ENCODE data around the gene SLC35E2B. TPM values are rescaled to one million over a fixed set of nuclear protein-coding genes. Genes with fewer than 3 reads are reported as not detected.

SLC35E2B gene
- total RNA-seq, 1 donor from 2014 or later = 61.6 TPM

DNA sequence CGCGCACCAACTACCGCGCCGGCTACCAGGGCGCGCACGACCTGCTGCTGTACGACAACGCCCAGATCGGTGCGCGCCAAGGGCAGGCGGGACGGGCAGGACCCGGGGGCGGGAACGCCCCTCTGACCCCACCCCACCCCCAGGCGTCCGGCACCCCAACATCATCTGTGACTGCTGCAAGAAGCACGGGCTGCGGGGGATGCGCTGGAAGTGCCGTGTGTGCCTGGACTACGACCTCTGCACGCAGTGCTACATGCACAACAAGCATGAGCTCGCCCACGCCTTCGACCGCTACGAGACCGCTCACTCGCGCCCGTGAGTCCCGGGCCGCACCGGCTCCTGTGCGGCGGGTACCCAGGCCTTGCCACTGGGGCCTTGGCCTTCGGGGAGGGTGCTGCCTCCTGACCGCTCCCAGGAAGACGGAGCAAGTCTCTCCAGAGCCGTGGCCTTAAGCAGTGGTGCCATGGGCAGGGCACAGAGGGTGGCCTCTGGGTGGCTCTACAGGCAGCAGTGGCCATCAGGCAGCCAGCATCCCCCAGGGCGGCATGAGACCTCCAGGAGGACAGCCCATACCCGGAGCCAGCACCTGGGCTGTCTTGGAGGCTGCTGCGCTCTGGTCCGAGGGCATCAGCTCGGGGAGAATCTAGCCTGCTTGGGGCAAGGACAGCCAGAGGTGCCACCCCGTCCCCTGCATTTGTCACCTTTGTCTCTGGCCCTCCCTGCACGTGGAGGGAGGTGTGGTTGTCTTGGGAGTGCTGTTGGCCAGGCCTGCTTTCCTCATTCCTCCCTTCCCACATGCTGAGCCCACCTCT, 68.8 kb downstream of the SLC35E2B start:
- no peak for DNase-seq

GRCh38 chr1:1623181-1623630, 69.4 kb downstream of the SLC35E2B start:
- DNase-seq = no peak

DNA sequence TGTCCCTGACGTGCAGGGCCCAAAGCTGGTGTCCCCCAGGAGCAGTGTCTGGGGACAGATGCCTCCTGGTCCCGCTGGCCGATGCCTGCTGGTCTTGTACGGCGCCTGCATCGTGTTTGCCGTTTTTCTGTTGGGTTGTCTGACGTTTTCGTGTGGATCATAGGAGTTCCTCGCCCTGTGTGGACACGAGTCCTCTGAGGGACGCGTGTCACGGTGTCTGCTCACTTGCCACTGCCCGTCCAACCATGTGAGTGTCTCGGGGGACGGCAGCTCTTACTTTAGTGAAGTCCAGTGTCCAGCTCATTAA, 69.9 kb downstream of the SLC35E2B start:
- DNase-seq = no peak

DNA sequence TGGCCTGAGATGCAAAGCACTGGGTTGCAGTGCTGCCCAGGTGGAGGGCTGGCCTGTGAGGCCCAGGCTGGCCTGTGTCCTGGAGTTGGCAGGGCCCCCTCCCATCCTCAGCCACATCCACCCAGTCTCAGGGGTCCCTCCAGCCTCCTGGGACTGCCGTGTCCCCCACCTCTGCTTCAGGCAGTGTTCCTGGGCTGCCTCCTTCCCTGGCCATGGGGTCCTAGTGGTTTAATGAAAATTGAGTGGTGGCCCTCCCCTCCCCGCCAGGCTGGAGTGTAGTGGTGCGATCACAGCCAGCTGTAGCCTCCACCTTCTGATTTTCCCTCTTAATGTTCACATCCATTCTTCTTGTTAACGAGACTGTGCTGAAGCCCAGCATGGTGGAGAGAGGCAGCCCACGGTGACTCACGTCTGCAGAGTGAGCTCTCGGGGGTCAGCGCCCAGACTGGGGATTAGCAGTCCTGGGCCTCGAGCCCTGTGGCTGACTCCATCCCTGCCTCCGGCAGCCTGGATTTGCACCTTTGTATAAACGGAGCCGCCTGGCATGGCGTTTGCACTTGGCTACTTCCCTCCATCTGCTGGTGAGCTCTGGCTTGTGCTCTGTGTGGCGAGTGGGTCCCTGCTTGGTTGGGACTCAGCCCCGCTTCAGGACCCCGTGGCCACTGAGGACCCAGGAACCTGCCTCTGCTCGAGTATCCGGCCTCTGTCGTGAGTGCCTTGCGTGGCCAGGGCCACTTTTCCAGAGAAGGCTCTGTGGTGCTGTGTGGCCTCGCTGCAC, 70.4 kb downstream of the SLC35E2B start:
- no peak for DNase-seq

DNA sequence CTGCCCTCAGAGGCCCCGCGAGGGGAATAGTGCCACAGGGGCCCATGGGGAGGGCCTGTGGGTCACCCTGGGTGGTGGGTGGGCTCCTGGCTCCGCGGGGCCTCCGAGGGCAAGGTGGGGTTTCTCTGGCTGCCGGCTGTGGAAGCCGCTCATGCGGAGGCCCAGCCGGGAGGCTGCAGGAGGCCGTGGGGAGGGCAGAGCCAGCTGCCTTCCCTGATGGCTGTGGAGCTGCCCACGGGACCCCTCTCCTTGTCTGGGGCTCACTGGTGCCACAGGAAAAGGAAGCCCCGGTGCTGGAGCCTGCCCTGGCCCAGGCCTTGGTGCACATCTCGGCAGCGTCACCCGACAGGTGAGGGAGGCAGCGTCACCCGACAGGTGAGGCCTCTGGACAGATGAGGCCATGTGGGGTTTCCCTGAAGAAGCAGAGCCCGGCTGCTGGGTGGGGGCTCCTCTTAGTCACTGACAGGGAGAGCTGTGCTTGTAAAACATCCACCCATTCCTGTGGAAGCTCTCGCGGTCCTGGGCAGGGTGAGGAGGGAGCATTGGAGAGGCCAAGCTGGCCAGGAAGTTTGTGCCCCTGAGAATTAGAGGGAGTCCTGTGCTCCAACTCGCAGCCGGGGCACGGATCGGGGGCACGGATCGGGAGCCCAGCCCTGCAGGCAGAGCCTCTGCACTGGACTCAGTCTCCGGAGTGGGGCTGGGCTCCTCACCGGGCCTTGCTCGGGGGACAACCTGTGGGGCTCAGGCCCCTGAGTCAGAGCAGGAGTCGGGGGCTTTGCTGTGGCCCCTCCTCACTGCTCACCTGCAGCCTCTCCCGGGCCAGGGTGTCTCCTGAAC, 71.2 kb downstream of the SLC35E2B start:
- no peak for DNase-seq

DNA sequence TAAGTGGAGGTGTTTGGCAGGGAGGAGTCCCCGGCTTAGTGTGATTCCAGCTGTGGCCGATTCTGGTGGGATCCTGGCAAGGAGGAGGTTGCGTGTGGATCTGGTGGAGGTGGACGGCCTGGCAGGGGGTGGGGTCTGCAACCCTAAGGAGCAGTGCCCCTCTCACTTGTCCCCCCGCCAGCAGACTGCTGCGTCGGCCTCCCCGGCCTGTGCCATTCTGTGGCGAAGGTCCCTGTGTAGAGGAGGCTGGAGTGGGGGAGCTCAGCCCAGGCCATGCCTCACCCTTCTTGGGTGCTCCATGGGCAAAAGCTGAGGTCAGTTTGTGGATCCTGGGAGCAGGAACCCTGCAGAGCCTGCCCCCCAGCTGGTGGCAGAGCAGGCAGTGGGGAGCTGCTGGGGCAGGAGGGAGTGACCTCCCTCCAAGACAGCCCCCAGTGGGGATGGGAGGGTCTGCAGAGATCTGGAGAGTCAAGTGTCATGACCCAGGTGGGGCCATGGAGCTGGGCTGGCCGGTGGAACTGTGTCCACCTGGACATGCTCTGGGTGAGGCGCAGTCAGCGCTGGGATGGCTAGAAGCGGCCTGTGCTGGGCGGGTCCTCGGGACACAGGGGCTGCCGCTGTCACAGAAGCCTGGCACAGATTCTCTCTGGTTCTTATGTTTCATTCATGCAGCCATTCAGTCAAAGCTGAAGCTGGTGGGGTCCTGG, 72.0 kb downstream of the SLC35E2B start:
- no peak for DNase-seq

DNA sequence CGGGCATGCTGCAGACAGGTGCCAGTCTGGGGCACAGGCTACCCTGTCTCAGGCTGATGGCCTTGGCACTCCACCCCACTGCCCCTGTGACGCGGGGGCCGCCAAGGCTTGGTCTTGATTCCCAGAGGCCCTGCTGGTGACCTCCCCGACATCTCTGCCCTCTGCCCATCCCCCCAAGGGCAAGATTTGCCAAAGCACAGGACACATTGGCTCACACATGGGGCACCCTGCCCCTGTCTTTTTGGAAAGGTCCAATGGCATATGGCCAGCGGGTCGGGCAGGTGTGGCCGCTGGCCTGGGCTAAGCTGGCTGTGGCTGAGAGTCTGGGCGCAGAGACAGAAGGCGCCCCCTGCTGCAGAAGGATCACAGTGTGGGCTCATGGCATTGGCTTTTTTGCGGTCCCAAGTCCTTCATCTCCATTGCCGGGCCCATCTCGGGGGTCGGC, 72.7 kb downstream of the SLC35E2B start:
- DNase-seq = no peak

DNA sequence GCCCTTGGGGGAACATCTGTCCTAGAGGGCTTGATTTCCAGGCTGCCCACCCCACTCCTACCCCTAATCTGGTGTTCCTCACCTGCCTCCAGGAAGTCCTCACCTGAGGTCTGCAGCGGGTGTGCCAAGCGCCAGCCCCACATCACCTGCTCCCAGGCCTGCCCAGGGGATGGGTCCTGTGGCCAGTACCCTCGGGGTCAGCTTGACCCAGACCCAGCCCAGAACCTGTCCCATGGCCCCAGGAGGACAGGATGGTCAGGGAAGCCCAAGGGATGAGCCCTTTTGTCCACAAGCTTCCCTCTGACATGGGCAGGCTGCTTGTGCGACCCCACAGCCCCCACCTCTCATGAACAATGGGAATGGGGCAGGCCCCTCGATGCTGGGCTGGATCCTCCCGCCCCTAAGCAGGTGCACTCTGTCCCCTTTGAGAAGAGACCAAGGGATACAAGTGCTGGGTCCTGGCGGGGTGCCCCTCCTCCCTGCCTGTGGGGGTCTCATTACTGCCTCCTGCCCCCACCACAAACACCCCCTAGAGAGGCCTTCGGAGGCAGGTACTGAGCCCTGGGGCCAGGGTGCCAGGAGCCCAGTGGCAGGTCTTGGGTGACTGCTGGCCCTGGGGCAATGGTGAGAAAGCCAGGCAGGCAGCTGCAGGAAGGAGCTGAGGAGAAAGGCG, 74.1 kb downstream of the SLC35E2B start:
- no peak for DNase-seq

- no peak for DNase-seq
These were observed 74.7 kb downstream of the SLC35E2B start for GRCh38 chr1:1617925-1618324.

DNA sequence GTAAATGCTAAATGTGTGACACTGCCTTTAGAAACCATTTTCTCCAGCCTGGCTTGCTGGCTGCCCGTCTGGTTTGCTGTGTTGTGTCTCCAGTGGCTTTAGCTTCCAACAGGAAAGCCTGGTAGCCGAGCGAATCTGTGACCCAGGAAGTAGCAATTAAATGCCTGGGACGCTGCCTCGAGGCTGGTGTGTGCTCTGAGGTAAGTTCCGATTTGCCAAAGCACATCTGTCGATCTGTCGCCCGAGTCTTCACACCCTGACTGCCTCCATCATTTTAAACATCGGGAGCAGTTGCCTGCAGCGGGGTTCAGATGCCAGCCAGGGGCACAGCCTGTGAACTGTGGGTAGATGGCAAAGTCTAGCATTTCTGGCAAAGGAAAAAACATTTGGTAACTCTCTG, 75.1 kb downstream of the SLC35E2B start:
- DNase-seq = no peak

DNA sequence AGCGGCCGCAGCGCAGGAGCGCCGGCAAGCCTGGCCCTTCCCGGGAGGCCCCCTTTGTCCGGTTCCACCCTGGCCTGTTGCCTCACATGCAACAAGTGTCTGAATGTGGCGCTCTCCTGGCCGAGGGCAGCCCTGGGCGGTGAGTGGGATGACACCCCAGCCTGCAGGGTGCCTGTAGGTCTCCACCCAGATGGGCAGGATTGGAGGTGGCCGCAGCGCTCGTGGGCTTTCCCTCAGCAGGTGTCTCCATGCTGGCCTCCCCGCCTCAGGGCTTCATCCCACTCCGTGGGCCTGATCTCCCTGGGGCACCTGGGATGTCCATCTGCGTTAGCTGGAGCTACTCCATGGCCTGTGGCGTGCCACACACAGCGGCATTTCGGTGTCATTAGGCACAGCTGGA, 75.8 kb downstream of the SLC35E2B start:
- DNase-seq = no peak

- no peak for DNase-seq
These were observed 76.4 kb downstream of the SLC35E2B start for GRCh38 chr1:1616045-1616790.

GRCh38 chr1:1615256-1616044, 77.1 kb downstream of the SLC35E2B start, which contains the start of gene MIB2:
TSS of gene MIB2 (plus strand) at chr1:1615500. CDS start at chr1:1623453, 7,953 bp downstream.
- peak; percentile 94 for DNase-seq

DNA sequence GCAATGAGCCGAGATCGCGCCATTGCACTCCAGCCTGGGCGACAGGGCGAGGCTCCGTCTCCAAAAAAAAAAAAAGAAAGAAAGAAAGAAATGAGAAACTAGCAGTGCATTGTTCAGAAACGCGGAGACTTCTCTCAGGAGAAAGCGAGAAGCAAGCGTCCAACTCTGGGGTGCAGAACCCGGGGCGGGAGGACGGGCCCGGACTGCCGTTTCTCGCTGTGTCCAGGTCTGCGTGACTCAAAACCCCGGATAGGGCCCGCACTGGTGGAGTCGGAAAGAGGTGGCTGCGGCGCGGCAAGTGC, 77.7 kb downstream of the SLC35E2B start:
- no peak for DNase-seq

GRCh38 chr1:1614204-1614953, 78.2 kb downstream of the SLC35E2B start:
- DNase-seq = peak; percentile 41

DNA sequence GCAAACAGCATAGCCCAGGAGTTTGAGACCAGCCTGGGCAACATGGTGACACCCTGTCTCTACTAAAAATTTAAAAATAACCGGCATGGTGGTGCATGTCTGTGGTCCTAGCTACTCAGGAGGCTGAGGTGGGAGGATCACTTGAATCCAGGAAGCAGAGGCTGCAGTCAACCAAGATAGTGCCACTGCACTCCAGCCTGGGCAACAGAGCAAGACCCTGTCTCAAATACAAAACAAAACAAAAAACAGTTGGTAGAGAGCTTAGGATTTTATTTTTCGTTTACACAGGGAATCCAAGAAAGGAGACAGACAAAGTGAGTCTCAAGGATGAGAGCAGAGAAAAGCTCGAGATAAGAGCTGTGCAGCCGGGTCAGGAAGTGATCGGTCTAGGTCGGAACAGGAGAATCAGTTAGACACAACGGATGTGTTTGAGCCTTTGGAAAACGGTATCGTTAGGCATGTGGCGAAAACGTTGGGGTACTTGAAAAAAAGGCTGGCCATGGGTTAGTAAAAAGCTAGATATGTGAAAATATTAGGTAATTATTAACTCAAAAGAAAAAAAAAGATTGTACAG, 79.0 kb downstream of the SLC35E2B start:
- DNase-seq = no peak

- DNase-seq = no peak
These were observed 80.5 kb downstream of the SLC35E2B start for GRCh38 chr1:1612104-1612400.

DNA sequence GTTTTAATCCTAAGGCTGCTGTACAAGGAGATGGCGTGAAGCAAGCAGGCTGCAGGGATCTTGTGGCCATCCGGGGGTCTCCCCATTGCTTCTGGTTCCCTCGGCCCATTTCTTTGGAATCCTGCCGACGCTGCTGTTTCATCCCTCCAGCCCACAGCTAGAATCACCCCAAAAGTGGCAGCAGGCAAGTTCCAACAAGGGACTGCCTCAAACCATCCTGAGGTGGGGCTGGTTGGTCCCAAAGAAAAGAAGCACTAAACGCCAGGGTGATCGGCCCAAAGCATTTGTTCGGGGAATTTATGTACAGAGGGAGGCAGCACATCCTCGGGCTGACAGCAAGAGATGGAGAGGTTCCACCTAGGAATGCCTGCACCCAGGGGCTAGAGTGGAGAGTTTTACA, 81.8 kb downstream of the SLC35E2B start:
- DNase-seq = no peak

DNA sequence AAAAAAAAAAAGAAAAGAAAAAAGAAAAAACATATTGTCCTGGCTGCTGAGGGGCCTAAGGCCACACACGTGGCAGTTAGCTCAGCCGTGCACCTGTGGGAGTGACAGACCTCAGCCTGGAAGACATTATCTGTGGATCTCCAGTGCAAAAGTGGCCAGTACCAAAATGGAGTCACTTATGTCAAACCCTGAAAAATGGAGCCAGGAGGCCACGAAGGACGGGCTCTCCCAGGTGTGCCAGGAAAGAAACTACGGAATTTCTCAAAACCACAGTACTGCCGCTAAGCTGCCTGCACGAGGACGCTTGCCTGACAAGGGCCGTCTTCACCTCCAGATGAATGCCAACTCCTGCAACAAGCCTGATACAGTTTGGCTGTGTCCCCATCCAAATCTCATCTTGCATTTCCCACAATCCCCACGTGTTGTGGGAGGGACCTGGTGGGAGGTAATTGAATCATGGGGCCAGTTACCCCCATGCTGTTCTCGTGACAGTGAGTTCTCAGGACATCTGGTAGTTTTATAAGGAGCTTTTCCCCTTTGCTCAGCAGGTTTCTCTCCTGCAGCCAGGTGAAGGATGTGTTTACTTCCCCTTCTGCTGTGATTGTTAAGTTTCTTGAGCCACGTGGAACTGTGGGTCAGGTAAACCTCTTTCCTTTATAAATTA, 82.6 kb downstream of the SLC35E2B start:
- DNase-seq = no peak
